DMS79 (cell line): ENCODE data around the gene RHOG.
A peak's percentile ranks its signal among the peaks of the same experiment; 100 is the strongest.
"Not testable (repeated sequence)": the region's sequence is repeated elsewhere in the genome, so short reads cannot be mapped to it uniquely, and the experiment has no call there.

Experiments used
- DNase-seq: peaks from one replicate; lab custom pipeline; 2025; lab: John Stamatoyannopoulos, UW

RHOG gene

GRCh38 chr11:3840870-3841425 is at the start of gene RHOG:
Gene RHOG, minus strand, starts transcription at chr11:3840959. Its CDS starts 12,821 bp downstream, at chr11:3828138.
- no peak for DNase-seq

- no peak for DNase-seq
These were observed 49.3 kb upstream of the RHOG start for GRCh38 chr11:3890014-3890413.

GRCh38 chr11:3888876-3889275 is 48.1 kb upstream of the RHOG start:
- no peak for DNase-seq

- DNase-seq: no peak
These were observed 46.2 kb upstream of the RHOG start for GRCh38 chr11:3886985-3887384.

- DNase-seq: no peak
These were observed 45.1 kb upstream of the RHOG start for GRCh38 chr11:3885855-3886254.

GRCh38 chr11:3882655-3883054 is 41.9 kb upstream of the RHOG start:
- DNase-seq: no peak

GRCh38 chr11:3880724-3881123 is 40.0 kb upstream of the RHOG start:
- DNase-seq: no peak

- no peak for DNase-seq
These were observed 39.3 kb upstream of the RHOG start for GRCh38 chr11:3879967-3880542.

- no peak for DNase-seq
These were observed 38.6 kb upstream of the RHOG start for GRCh38 chr11:3879216-3879966.

GRCh38 chr11:3878258-3878584 is 37.5 kb upstream of the RHOG start:
- no peak for DNase-seq

- no peak for DNase-seq
These were observed 36.9 kb upstream of the RHOG start for GRCh38 chr11:3877364-3878257.

GRCh38 chr11:3876613-3877012 is 35.9 kb upstream of the RHOG start:
- DNase-seq: no peak

- DNase-seq: peak; percentile 48
These were observed 33.1 kb upstream of the RHOG start for GRCh38 chr11:3873712-3874349.

- DNase-seq: no peak
These were observed 26.7 kb upstream of the RHOG start for GRCh38 chr11:3867209-3868091.

- DNase-seq: no peak
These were observed 26.1 kb upstream of the RHOG start for GRCh38 chr11:3866836-3867208.

GRCh38 chr11:3866206-3866605 is 25.4 kb upstream of the RHOG start:
- peak; percentile 14 for DNase-seq

- peak; percentile 60 for DNase-seq
These were observed 24.8 kb upstream of the RHOG start for GRCh38 chr11:3865388-3866193.

GRCh38 chr11:3861683-3862082 is 20.9 kb upstream of the RHOG start:
- DNase-seq: no peak

- not testable (repeated sequence) for DNase-seq
These were observed 20.2 kb upstream of the RHOG start for GRCh38 chr11:3860898-3861393.

- no peak for DNase-seq
These were observed 19.6 kb upstream of the RHOG start for GRCh38 chr11:3860375-3860774.
